NCI-H526 (cell line): Measurements from ENCODE around the gene CHST15.
A peak's percentile ranks its signal among the peaks of the same experiment; 100 is the strongest.

ENCODE experiments used
- DNase-seq, 2 experiments: peaks; one replicate each; lab custom pipeline; 2025; lab: John Stamatoyannopoulos, UW

CHST15 gene

GRCh38 chr10:124011464-124011863 is 81.9 kb downstream of the CHST15 start:
- DNase-seq, result no peak

- no peak for DNase-seq
Measured at GRCh38 chr10:124010563-124011131, 82.8 kb downstream of the CHST15 start.

DNA sequence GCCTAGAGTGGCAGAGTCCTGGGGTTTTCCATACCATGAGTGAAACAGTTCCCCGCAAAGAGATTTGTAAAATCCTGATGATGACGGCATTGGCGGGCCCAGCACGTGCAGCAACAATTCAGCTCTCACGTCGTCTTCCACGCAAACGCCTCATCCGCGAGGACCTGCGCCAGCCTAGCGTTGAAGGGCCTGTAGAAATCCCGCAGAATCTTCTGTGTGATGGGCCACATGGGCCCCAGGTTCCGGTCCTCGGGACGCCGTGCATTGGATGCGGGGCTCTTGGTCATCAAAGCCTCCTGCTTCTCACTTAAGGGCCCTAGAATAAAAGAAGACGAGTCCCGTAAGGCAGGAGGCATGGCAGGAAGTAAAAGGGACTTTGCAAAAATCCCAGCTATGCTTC is 83.4 kb downstream of the CHST15 start:
- DNase-seq, result no peak

GRCh38 chr10:124009231-124010015 is 84.0 kb downstream of the CHST15 start:
- no peak for DNase-seq

DNA sequence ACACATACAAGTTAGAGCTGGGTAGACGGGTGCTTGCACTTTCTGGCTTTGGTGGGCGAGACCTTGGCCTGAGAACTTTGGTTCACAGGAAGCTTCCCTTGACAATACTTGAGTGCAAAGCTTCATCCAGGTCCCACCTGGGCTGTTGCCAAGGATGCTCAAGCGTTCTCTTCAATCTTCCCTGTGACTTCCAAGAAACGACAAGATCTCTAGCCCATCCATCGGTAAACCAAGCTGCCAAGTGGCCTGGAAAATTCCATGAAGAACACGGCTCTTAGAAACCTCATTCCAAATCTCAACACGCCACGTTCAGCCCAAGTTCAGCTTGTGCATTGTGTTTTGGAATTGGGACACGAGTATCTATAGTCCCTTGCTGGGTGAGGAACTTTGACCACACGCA is 84.7 kb downstream of the CHST15 start:
- DNase-seq, result no peak

GRCh38 chr10:124008187-124008586 is 85.2 kb downstream of the CHST15 start:
- DNase-seq, result no peak

GRCh38 chr10:124007773-124008145 is 85.6 kb downstream of the CHST15 start:
- DNase-seq, result no peak

DNA sequence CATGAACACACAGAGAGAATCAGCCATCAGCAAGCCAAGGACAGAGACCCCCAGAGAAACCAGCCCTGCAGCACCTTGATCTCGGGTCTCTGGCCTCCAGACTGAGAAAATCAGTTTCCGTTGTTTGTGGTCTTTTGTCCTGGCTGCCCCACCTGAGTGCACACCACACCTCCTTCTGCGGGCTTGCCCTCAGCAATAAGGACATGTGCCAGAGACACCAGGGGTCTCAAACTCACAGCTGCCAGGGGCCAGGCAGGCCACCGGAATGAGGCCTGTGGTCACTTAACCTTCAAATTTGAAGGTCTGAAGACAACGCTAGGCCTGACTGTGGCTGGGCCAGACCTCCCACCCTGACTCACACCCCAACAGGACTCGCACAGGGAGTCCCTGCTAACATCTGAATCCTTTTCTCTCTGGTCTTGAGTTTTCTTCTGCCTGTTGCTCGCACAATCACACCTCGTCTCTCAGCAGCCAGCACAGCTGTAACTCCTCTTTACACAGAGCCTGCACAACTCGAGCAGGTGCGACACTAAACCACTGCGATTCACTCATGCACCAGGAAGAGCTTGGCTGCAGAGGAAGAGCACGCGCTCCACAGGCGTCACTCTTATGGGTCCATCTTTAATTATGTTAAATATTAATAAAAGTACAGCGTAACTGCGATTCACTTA is 86.2 kb downstream of the CHST15 start:
- DNase-seq, result no peak

GRCh38 chr10:124006526-124006925 is 86.9 kb downstream of the CHST15 start:
- DNase-seq, result no peak

GRCh38 chr10:124005991-124006392 is 87.4 kb downstream of the CHST15 start:
- DNase-seq, result peak in 1 of 2 experiments; percentile 66

DNA sequence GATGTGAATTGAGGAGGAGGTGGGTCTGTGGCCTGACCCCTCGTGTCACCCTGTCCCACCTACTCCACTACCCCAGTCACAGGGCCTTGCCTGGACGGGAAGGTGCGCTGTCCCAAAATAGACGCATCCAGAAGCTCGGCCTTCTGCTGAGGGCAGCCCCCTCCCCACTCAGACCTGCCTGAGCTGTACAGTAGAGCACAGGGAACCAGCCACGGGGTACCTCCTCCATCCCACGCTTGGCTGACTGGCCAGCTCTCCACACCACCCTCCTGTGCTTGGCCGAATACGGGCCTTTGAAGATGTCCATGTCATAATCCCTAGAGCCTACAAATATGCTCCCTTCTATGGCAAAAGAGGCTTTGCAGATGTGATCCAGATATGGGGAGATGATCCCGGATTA is 88.3 kb downstream of the CHST15 start:
- no peak for DNase-seq

DNA sequence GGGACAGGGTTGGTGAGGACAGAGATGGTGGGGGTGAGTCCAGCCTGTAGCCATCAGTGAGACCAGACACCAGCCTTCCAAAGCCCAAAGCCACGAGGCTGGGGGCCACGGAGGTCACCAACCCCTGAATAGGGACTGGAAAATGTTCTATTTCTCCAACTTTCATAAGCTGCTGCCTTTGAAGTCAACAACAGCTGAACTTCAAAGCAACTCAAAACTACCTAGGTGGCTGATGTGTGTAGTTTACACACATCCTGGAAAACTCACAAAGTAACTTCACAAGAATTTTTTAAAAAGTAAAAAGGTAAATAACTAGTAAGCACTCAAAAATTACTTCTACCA is 88.8 kb downstream of the CHST15 start:
- DNase-seq, result no peak

GRCh38 chr10:124003871-124004662 is 89.3 kb downstream of the CHST15 start:
- no peak for DNase-seq

DNA sequence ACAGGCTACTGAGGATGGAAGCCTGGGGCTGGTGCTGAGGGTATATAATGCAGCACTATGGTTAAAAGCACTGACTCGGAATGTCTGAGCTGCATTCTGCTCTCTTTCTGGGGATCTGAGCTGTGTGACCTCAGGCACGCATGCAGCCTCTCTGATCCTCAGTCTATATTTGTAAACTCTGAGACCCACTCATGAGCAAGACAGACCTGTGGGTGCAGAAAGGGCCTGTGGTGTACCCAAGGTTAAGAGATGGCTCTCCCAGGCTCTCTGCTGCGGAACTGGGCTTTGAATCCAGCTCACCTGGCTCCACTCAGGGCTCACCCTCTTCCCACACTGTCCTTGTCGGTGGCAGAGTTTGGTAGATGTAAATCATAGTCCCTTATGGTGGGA is 89.9 kb downstream of the CHST15 start:
- DNase-seq, result no peak

GRCh38 chr10:124003070-124003419 is 90.4 kb downstream of the CHST15 start:
- no peak for DNase-seq

DNA sequence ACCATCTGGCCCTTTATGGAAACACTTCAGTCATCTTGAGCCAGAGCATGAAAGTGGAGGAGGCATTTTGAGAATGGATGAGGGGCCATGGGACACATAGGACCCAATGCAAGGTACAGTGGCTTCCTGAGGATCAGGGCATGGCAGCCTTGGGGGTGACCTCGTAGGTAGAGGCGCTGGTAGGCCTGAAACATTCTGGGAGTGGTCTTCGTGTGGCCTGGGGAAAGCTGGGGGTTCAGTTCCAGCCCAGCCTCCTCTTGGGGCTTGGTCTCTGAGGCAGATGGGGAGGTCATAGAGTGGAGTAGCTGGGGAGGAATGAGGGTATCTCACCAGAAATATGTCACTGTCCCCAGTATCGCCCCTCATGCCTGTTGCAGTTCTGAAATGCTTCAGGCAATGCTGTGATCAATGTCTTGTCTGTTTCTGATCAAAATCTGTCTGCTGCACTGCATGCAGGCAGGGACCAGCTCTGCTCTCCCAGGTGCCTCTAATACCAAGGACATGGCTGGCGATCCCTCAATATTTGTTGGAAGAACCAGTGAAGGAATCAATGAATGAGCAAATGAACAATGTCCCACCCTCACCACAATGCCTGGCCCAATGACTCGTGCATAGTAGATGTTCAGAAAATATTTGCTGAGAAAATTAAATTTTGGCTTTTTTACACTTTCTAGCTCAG is 90.9 kb downstream of the CHST15 start:
- DNase-seq, result no peak

GRCh38 chr10:124001391-124002148 is 91.8 kb downstream of the CHST15 start:
- no peak for DNase-seq

GRCh38 chr10:124000792-124001201 is 92.6 kb downstream of the CHST15 start:
- DNase-seq, result no peak

- DNase-seq, result no peak
Measured at GRCh38 chr10:123999956-124000615, 93.3 kb downstream of the CHST15 start.

- DNase-seq, result no peak
Measured at GRCh38 chr10:123999261-123999660, 94.1 kb downstream of the CHST15 start.
